Hypothalamus (tissue), 51 donors: ENCODE data around the gene TCAF1.

Experiments
- DNase-seq, 51 donors: peaks; one replicate each; lab custom pipeline; 2025; lab: John Stamatoyannopoulos, UW

Gene TCAF1

DNA sequence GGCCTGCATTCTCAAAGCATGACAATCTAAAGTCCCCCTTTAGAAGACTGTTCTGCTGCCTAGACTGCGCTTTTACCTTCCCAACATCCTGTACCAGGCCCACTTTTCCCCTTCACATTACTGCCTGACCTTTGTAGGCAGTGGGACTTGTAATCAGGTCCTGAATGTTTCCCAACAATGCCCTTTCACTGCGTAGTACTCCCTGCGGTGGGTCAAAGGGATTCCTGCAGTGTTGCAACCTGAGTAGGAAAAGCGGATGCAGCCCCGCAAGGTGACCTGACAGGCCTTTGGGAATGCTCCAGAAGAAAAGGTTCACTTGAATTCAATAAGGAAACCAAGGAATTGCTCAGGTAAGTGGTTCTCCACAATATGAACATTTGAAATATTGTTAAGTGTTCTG is 4.9 kb upstream of the TCAF1 start:
- DNase-seq, result no peak

DNA sequence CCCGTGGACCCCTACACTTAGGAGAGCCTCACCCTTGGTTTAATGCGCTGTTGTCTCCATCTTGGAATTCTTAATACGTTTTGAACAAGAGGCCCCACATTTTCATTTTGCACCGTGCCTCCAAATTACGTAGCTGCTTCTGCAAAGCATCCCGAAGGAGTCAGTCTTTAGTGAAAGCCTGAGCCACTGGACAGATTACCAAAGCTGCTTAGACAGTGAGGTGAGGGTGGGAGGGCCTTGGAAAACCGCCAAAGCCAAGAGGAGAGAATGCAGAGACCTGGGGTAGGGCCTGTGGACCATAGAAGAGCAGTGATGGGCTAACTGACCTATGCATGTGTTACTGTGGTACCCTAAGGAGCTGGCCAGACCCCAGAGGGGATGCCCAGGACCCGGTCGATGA is 4.2 kb upstream of the TCAF1 start:
- no peak for DNase-seq

DNA sequence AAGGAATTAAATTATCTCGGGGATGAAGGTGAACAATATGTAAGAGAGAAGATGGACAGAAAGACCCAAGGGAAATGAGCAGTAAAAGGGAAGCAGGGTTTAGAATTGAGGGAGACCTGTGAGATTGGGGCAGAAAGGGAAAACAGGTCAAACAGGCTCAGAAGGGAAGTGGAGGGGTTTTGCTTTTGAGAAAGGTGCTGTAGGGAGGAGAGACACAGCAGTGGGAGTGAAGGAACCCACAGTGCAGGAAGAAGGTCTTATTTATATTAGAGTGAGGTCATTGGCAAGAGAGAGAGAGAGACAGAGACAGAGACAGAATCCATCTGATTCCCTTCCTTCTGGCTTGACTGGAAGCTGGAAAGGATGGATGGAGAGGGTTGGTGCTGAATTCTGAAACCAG is 3.5 kb upstream of the TCAF1 start:
- no peak for DNase-seq

DNA sequence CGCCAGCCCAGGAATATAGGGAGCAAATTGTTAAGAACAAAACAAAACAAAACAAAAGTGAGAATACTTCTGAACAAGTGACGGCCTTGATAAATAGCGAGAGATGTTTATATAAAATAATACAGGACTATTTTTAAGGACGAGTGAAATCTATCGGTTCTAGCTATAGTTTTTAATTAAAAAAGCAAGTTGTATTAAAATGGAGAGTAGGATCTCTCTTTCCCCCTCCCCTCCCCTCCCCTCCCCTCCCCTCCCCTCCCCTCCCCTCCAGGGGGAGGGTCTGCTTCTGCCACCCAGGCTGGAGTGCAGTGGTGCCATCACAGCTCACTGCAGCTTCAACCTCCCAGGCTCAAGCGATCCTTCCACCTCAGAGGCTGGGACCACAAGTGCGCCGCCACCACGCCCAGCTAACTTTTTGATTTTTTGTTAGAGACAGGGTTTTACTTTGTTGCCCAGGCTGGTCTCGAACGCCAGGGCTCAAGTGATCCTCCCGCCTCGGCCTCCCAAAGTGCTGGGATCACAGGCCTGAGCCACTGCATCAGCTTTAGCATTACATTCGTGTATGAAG is 440 bp upstream of the TCAF1 start:
- DNase-seq, result no peak

DNA sequence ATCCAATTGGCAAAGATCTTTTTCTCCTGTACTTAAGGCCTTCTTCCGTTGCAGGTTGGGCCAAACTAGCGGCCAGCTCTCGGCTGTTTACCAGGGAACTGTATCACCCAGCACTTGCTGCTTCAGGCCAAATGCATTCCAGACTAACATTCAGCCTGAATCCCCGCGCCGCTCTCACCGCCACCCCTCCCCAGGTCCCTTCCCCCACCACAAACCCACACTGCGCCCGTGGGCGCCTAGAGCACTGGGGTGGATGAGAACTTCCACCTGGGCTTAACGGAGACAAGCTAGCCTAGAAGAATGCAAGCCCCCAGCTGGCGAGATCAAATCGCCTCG is 676 bp downstream of the TCAF1 start:
- peak in 22 of 51 donors; percentile 23 to 75 (median 56) for DNase-seq

DNA sequence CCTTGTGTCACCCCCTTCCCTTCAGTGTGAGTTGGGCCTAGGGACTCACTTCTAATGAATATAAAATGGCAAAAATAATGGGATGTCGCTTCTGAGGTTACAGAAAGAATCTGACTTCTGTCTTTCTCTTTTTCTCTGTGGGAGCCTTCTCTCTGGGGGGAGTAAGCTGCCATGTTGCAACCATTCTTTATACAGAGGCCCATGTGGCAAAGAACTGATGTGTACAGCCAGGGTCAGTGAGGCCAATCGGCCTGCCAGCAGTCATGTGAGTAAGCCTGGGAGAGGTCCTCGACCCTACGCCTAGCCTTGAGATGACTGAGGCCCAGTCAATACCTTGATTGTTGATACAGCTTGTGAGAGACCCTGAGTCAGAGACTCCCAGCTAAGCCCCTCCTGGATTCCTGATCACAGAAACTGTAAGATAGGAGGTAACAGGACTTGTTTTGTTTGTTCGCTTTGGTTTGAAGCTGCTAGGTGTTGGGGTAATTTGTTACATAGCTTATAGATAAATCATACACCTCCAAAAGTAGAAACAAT is 1.7 kb downstream of the TCAF1 start:
- DNase-seq, result peak in 2 of 51 donors; percentile 13 to 18

DNA sequence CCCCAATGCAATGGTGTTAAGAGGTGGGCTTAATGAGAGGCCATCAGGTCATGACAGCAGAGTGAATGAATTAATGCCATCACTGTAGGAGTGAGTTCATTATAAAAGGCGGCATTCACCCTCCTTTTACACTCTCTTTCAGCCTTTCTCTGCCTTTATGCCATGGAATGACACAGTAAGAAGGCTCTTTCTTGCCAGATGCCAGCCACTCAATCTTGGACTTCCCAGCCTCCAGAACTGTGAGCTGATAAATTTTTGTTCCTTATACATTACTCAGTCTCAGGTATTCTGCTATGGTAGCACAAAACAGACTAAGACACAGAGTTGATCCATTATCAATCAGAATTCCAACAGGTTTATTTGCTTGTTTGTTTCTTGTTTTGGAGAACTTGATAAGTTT is 3.2 kb downstream of the TCAF1 start:
- DNase-seq, result no peak

DNA sequence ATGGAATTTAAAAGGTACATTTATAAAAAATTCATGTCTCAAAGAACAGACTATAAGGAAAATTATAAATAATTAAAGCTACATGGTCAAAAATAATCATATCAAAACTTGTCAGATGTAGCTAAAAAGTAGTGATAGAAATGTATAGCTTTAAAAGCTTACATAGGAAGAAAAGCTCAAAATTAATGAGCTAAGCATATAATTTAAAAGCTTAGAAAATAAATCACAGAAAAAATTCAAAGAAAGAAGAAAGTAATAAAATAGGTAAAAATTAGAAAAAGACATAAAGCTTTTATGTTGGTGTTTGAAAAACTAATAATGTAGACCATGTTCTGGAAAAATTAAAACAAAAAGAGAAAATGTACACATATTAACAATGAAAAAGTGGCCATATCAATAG is 5.3 kb downstream of the TCAF1 start:
- DNase-seq, result no peak

DNA sequence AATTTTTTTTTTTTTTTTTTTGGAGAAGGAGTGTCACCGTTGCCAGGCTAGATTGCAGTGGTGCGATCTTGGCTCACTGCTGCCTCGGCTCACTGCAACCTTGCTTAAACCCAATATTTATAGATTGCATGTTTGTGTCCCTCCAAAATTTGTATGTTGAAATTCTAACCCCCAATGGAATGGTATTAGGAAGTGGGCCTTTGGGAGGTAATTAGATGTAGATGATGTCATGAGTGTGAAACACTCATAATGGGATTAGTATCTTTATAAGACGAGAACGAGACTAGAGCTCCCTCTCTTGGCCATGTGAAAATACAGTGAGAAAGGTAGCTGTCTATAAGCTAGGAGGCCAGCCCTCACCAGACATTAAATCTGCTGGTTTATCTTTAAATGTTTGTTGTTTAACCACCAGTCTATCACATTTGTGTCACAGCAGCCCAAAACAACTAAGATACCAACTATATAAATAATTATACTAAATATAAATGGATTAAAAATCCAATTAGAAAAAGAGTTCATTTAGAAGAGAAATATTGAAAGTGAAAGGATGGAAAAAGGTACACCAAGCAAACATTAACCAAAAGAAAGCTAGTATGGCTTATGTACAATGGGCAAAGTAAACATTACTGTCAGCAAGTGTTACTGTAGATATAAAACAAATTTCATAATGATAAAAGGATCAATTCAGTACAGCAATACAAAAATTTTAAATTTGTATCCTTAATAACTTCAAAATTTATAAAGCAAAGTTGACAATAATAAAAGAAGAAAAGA is 9.3 kb downstream of the TCAF1 start:
- DNase-seq, result no peak

DNA sequence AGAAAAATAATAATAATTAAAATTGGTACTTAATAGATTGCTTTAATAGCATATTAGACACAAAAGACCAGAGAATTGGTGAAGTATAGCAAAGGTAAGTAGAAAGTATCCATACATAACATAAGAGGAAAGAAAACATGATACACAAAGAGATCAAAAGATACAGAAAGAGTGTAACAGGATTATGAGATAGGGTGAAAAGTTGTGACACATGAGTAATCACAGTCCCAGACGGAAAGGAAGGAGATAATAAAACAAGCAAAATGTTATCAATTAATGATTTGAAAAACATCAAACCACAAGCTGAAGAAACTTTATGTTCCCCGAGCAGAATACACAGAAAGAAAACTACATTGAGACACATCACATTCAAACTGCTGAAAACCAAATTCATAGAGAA is 10.5 kb downstream of the TCAF1 start:
- DNase-seq, result no peak

DNA sequence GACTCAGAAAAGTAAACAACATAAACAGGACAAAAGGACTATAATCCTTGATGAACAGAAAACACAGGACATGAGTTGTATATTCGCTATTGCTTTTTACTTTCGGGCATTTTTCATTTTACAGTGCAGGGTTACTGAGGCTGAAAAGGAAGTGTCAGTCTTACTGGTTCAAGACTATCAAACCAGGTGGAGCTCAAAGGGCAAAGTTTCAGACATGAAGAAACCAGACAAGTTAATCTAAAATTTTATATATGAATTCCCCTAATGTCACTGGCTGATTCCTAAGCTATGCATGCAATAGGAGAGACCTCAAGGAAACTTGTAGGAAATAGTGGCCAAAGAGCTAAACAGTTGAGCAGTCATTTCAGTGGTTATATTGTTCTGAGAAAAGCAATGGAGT is 11.4 kb downstream of the TCAF1 start:
- DNase-seq, result no peak

DNA sequence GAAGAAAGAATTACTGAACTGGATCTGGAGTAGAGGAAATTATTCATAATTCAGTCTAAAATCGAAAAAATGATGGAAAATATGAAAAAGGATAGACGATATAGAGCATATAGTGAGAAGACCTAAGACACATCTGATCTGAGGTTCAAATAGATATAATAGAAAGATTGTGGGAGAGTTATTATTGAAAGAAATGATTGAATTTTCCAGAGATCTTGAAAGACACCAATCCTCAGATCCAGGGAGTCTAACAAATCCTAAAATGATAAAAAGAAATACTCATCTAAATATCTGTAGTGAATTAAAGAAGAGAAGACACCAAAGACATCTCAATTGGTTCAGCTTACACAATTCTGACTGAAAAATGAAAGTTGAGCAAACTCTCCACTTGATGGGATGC is 12.9 kb downstream of the TCAF1 start:
- DNase-seq, result no peak

DNA sequence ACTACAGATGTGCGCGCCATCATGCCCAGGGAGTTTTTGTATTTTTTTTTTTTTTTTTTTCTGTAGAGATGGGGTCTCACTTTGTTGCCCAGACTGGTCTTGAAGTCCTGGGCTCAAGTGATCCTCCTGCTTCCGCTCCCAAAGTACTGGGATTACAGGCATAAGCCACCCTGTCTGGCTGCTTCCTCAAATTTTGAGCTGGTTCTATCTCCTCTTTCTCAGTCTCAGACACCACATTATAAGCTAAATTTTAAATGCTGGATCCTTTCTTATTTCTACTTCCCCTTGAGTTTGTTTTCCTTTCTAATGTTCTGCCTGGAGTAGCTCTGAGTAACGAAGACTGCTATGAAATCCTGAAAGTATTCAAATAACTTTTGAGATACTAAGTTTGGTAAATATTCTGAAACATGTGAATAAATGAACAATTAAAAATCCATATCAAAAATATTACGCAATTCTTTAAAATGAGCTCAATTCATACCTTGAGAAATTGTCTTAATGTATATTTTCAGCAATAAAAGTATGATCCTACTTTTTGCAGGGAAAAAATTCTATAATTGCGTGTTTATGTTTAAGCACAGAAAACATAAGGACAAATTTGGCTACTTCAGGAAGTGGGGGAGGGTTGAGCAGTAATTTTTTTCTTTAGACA is 15.0 kb downstream of the TCAF1 start:
- no peak for DNase-seq

DNA sequence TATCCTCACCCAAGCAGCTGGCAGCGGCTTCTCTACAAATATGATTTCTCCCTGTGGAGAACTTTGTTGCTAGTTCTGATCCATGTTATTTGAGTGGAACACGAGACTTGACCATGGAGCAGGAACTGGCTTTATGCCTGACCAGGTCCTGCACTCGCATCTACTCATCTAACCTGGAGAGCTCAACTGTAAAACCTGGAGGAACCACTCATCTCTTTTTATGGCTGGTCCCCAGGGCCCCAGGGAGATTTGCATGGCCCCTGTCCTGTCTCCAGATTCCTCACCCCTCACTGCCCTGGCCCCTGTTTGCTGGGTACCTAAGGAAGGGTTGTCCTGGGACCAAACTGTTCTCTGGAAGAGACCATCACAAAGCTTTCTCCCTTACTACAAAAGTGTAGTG is 16.0 kb downstream of the TCAF1 start:
- no peak for DNase-seq

DNA sequence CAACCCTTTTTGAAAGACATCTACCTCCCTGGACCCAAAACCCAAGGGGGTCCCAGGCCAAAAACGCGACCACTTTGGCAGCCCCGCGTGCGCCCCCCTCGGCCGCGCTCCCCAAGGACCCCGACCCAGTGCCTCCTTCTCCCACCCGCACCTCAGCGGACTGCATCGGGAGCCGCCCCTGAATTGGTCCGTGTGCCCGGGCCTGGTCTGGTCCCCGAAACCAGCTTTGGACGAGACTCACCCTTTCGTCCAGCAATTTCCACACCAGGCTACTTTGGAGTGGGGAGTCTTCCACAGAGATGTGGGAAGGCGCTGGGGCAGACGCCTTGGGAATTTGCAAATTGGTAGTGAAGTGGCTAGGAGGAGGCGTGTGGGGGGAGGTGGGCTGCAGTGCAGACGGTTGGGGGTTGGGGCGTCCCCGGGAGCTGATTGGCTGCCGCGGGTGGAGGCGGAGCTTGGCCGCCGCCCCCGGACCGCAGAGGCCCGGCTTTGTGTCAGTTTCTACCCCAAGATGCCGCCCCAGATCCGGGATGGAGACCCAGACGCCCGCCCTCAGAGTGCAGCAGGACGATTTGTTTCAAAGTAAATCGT is 16.9 kb downstream of the TCAF1 start:
- peak in 50 of 51 donors; percentile 50 to 93 (median 78) for DNase-seq

DNA sequence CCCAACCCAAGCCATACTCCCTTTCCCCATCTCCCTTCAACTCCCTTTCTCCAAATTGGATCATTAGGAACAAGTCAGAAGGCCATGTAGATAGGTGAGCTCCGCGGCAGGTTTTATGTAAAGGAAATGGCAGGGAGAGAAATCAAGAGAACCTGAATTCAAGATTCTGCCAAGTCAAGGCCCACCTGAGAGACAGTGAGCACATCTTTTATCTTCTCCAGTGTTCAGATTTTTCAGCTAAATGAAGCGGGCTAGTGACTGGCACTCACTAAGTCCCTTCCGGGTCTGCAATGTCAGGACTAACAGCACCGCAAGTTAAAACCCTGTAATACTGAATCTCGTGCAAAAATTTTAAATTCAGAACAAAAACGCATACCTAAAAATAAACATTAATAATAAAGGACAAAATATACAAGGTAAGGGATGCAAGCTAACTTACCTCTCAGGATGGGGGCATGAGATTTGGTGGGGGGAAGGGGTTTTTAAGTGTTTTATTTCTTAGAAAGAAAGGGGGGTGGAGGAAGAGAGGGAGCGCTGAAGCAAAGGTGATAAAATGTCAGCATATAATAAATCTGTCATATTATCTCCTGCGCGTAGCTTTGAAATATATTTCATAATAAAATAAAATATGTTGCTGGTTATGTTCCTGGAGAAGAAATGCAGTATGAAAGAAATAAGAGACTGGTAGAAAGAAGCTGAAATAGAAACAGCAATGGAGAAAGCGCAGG is 17.6 kb downstream of the TCAF1 start:
- DNase-seq, result no peak

DNA sequence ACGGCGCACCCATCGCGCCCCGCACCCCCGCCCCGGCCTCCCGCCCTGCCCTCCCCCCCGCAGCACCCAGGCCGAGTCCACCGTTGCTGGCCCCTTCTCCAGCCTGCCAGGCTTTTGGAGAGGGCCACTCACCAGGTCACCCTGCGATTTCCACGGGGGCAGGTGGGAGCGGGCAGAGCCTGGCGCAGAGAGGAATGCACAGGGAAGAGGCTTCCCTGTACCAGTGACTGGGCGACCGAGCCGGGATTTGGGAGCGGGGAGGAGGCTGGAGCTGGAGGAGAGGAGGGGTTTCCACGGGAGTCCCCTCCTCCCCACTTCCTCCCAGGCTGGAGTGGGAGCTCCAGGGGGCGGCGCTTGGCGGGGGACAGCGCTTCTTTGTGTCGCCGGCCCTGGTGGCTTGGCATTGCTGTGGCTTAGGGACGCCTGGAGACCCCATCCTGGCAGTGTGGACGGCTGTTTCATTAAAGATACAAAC is 19.3 kb downstream of the TCAF1 start:
- DNase-seq, result peak in 50 of 51 donors; percentile 30 to 88 (median 72)

DNA sequence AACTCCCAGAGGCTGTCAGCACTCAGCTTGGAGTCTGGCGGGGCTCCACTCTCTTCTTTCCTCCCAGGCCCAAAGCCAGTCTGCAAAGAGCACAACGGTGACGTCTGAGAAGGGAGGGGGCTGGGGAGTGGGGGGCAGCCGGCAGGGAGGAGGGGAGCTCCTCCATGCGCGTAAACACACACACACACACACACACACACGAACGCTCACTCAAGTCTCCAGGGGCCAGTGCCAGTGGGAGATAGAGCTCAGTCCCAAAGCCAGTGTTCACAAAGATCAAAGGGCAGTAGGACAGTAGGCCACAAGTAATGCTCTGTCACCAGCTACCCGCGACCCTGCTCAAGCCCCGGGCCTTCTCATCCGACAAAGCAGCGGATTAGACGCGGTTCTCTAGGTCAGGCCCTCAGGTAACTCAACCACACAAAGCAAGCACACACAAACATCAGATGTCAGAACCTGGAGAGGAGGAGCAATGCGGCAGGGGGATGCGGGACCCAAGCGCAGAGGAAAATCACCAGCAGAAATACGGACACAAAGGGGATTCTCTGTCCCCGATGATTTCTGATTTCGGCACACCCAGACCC is 19.9 kb downstream of the TCAF1 start:
- peak in 47 of 51 donors; percentile 29 to 90 (median 72) for DNase-seq

DNA sequence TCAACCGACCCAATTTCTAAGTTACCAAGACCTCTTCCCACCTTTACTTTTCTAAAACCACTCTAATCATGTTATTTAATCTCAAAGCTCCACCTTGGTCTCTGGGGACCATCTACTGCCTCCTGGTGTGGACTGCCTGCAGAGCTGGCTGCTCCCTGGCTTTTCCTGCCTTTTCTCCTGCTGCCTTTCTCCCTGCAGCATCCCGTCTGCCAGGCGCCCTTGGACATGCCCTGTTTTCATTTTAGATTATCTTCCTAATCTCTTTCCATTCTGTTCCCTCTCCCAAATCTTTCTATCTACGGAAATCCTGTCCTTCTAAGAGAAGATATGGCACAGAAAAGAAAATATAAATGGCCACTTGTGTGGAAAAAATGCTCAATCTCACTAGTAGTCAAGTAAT is 23.1 kb downstream of the TCAF1 start:
- no peak for DNase-seq

DNA sequence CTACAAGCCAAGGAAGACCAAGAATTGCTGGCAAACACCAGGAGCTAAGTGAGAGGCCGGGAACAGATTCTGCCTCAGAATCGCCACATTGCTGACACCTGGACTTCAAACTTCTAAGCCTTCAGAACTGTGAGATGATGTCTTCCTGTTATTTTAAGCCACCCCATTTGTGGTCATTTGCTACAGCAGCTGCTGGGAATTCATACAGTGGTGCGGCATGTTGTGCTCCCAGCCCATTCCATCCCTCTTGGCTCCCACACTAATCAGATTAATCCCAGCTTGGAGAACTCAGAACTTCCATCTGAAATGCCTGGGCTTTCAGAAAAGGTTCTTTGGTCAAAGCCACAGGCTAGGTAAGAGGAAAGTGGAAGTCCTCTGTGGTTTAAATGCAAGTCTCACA is 24.9 kb downstream of the TCAF1 start:
- no peak for DNase-seq
